CD4-positive, alpha-beta T cell treated with Interleukin-10 for 1 hour (primary cell): ENCODE data around the gene DTD1.
"Not testable (repeated sequence)": the region's sequence is repeated elsewhere in the genome, so short reads cannot be mapped to it uniquely, and the experiment has no call there.

ENCODE experiments used
- DNase-seq: peaks from one replicate; pipeline ENCODE4 v3.0.0-alpha.2; 2020

DTD1 gene

DNA sequence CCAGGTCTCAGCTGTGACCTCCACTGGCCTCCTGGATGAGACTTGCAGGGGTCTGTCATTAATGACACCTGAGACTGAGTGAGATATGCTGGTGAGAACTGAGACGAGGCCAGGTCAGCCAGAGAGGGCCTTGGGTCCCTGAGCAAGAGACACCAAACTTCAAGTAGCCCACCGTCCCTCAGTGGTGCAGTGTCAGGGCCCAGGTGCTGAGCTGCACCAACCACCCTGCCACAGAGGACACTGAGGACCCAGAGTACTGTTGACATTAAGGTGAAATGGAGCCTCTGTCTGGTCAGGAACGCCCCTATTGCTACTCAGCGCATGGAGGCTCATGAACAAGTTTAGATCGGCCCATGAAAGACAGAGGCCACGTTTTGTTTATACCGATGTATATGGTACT is 161.7 kb downstream of the DTD1 start:
- DNase-seq = no peak

DNA sequence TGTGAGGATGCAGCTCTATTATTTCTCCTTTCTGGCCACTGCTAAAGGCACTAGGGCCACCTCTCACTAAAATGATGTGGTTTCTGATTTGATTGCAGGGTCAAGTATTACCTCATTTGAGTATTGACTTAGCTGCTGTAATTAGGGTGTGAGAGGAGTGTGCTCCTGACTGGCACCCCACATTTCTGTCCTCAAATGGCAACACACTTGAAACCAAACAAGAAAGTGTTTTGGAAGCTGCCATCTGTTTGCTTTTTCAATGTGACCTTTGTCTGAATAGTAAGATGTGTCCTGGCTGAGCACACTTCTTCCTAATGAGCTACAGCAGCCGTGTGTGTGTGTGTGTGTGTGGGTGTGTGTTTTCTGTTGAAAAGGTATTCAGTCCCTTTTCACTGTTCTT is 162.9 kb downstream of the DTD1 start:
- no peak for DNase-seq

DNA sequence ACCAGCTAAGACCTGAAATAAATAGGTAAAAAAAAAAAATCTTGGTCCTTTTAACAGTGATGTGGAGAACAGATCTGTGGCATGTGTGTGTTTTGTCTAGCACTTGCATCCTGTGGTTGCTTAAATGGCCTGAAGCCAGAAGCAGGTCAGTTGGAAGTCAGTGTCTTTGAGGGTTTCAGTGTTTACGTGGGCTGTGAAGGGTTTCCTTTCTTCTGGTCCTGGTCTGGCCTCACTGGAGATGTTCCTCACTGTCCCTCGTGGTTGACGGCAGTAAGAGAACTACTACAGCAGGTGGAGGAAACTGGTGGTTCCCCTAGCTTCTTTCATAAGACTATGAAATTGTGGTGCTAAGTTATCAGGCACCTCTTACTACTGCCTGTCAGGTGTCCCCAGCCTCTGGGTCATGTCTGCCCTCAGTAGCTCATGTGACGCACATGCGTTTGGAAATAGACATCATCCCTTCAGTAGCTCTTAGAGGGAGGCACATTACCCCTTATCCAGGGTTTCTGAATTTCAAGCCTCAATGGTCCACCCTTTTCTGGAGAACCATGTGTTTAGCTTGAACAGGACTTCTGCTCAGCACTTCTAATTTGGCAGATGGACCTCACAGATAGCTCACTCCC is 166.3 kb downstream of the DTD1 start:
- no peak for DNase-seq

DNA sequence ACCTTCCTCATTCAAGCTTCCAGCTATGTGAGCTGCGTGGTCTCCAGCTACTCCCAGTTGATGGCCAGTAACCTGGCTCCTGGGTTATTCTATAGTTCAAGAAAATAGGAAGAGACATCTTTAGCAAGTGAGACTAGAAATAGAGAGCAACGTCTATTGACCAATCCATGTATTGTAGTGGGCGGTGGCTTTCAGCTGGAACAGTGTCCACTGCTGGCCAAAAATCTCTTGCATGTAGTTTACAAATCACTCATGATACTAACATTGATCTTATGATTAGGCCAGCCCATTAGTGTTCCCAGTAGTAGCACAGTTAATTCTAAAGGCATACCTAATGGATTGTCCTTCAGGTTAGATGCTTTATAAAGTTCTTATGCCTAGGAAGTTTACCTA is 166.8 kb downstream of the DTD1 start:
- no peak for DNase-seq

DNA sequence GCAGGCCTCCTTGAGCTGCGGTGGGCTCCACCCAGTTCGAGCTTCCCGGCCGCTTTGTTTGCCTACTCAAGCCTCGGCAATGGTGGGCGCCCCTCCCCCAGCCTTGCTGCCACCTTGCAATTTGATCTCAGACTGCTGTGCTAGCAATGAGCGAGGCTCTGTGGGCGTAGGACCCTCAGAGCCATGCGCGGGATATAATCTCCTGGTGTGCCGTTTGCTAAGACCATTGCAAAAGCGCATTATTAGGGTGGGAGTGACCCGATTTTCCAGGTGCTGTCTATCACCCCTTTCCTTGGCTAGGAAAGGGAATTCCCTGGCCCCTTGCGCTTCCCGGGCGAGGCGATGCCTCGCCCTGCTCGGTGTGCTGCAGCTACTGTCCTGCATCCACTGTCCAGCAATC is 173.0 kb downstream of the DTD1 start:
- DNase-seq = not testable (repeated sequence)

DNA sequence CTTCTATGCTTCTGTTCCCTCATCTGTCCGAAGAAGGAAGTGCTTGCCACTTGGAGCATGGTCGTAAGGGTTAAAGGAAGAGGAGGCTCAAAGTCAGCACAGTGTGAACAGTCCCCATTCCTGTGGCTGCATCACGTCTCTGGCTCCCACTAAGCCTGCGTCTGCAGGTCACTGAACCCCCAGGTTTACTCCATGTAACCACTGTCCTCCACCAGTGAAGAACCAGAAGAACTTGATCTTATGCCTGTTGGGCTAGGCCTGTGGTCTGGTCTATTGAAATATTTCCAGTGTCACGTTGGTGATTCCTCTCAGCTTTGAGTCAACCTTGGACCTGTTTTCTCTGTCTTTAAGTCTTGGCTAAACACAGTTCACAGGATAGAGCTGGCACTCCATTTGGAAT is 179.8 kb downstream of the DTD1 start:
- DNase-seq = no peak

DNA sequence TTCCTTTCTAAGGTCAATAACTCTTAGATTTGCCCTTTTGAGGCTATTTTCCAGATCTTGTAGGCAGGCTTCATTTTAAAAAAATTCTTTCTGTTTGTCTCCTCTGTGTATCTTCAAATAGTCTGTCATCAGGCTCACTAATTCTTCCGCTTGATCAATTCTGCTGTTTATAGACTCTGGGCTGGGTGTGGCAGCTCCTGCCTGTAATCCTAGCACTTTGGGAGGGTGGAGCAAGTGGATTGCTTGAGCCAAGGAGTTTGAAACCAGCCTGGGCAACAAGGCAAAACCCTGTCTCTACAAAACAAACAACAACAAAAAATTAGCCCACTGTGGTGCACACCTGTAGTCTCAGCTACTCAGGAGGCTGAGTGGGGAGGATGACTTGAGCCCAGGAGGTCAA is 185.7 kb downstream of the DTD1 start:
- DNase-seq = no peak

DNA sequence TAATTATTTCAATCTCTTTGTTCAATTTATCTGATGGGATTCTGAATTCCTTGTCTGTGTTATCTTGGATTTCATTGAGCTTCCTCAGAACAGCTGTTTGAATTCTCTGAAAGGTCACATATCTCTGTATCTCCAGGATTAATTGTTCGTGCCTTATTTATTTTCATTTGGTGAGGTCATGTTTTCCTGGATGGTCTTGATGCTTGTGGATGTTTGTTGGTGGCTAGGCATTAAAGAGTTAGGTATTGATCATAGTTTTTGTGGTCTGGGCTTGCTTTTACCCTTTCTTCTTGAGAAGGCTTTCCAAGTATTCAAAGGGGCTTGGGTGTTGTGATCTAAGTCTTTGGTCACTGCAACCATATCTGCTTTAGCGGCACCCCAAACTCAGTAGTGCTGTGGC is 186.4 kb downstream of the DTD1 start:
- DNase-seq = no peak

DNA sequence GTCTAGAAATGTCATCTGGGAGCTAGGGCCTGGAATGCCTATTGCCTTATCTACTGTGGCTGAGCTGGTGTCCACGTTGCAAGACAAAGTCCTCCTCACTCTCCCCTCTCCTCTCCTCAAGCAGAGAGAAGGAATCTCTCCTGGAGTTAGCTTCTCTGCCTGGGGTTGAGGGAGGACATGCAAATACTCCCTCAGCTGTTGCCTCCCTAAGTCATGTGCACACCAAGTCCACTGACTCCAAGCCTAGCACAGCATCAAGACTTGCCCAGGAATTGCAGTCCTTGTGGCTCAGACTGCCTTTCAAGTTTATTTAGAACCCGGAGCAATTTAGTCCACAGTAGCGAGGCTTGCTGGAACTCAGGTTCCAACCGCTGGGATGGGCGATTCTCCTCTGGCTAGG is 187.8 kb downstream of the DTD1 start:
- no peak for DNase-seq

DNA sequence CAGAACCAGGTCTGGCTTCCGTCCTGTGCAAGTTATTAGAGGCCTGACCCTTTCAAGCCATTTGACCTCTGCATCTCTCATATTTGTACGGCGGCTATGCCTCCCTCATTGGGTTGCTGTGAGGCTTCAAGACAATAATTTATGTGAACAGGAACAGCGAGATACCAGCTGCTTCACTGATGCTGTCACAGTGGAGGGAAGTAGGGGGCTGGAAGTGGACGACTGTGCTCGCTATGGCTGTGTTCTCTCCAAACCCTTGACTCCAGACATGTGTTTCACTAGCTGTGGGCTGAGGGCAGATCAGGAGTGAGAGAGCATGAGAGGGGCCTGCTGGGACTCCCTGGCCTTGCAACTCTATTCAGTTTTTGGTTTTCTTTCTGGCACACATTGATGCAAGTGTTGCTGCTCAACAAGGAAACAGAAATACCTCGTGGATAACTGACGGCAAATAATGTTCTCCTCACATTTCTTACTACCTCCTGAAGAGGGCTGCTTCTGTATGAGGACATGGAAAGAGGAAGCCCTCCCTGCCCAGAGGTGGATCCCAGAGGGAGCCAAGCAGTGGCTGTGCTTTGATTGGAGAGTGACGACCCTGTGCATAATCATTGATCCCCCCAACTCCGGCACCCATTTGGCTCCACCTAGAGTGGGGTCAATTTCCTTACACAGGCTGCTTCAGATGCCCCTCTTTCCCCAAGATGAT is 191.0 kb downstream of the DTD1 start:
- no peak for DNase-seq

DNA sequence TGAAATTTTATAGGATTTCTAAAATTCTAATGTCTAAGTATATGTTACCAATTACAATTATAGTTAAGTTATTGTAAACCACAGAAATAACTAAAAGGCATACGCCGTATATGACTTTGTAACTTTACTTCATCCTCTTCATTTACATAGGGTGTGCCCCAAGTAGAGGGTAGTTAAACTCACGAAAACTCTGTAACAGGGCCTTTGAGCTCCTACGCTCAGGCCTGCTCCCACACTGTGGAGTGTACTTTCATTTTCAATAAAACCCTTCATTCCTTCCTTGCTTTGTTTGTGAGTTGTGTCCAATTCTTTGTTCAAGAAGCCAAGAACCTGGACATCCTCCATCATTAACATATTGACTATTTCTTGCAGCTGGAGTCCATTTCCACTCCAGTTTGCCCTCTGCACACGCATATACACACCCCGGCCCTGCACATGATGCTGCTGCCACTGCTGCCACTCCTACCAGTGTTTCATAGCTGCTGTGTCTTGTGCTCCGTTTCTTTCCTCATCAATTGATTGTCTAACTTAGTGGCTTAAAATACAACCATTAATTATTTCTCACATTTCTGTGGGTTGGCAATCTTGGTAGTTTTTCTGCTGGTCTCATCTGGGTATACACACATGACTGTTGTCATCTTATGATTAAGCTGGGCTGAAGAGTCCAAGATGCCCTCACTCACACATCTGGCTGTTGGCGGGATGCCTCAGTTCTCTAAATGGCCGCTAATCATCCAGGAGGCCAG is 192.7 kb downstream of the DTD1 start:
- no peak for DNase-seq

DNA sequence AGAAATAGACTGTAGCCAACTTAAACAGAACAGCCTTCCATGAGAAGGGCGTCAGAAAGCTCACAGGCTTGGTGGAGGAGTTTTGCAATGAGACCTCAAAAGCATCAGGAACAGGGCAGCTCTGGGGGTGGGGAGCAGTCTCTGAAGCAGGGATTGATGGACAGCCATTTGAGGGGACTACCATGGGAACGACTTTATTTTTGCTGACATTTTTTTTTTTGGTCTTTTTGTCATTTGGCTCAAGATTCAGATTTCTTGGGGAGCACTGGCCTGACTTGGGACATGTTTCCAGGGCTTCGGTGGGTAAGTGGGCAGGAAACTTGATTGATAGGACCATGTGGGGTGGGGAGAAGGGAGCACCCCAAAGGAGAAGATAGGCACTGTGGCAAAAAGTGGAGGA is 193.7 kb downstream of the DTD1 start:
- no peak for DNase-seq

DNA sequence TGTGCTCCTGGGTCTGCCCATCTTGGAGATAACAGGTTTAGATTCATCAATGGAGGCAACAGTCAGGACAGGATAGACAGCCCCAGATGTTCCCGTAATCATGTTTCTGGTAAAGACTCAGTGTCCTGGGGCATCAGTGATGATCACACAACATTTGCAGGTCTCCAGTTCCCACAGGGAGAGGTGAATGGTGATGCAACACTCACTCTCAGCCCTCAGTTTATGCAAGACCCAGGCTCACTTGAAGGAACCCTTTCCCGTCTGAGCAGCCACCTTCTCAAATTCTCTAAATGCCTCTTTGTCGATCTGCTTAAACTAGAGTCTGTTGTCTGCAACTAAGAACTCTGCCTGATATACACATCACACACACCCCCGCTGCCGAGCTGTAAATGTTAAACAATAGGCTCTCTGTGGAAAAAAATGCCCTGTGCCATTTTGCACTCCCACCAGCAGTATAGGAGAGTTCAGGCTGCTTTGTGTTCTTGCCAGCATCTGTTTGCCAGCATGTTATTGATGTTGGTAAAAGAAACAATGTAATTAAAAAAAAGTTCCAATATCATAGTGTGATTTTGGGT is 195.6 kb downstream of the DTD1 start:
- no peak for DNase-seq

DNA sequence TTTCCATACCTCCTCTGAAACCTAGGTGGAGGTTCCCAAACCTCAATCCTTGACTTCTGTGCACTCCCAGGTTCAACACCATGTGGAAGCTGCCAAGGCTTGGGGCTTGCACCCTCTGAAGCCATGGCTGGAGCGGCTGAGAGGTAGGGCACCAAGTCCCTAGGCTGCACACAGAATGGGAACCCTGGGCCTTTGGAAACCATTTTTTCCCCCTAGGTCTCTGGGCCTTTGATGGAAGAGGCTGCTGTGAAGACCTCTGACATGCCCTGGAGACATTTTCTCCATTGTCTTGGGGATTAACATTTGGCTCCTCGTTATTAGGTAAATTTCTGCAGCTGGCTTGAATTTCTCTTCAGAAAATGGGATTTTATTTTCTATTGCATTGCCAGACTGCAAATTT is 199.2 kb downstream of the DTD1 start:
- DNase-seq = not testable (repeated sequence)

DNA sequence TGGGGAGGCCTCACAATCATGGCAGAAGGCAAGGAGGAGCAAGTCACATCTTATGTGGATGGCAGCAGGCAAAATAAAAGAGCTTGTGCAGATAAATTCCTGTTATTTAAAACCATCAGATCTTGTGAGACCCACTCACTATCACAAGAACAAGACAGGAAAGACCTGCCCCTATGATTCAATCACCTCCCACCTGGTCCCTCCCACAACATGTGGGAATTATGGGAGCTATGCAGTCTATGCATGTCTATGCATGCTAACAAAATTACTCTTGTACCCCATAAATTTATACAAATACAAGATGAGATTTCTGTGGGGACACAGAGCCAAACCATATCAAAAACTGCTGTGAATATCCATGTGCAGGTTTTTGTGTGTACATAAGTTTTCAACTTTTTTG is 200.2 kb downstream of the DTD1 start:
- DNase-seq = no peak

DNA sequence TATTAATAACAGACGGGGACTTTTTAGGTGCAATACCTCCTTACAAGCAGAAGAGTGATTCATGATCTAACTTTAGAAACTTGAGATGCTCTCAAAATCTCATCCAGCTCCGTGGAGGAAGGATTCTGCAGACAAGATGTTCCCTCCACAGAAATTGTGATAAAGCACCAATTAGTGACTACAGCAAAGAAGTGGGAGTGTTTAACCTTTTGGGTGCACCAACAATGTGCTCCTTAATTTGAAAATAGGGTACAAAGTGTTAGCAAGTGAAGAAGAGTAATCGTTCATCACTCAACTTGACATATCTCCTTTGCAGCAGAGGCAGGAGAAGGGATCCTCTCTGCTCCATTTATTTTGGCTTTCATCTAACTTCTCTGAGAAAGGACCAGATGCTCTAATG is 202.9 kb downstream of the DTD1 start:
- no peak for DNase-seq

DNA sequence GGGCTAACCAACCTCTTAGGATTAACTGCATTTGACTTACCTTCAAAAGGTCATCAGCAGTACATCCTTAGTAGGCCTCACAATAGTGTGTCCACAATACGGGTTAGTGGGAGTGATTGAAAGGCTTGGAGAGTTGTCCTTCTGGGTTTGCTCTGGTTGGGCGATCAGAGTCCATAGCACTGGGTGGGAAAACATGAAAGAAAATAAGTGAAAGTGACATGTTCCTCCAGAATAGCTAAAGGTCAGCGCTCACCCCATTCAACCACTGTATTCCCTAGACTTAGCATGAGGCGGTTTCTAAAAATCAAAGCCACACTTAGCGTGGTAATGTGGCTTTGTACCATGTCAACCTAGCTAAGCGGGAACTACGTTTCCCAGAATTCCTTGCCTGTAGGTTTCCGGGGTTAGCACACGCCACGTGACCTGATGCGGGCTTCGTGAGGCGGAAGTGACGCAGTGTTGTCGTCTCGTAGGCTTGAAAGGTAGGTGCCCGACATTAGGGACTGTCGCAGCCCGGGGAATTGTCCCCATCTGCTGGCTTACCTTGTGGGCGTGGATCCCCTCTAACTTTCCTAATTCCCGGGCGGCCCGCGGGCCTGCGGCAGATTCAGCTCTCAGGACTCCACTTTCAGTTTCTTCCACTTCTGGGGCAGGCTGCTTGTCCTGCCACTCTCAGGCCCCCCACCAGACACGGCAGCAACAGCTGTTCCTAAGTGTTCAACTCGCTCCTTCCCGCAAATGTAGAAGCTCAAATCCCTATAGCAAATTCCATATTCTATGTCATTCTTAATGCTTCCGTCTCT is 206.0 kb downstream of the DTD1 start:
- peak; percentile 92 for DNase-seq

DNA sequence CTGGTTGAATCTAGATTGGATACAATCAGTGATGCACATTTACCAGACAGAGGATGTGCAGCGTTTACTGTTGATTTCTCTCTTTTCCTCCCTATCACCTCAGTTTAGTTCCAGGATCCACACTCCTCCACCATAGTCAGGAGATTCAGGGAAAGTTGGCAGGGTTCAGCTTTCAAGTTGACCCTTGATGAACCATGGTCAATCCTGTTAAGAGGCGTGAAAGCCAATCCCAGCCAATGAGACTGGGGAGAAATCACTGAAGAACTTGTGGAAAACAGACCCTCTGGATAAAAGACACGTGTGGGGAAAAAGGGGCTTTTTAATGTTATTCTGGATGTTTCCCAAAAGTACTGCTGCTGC is 206.6 kb downstream of the DTD1 start:
- no peak for DNase-seq

DNA sequence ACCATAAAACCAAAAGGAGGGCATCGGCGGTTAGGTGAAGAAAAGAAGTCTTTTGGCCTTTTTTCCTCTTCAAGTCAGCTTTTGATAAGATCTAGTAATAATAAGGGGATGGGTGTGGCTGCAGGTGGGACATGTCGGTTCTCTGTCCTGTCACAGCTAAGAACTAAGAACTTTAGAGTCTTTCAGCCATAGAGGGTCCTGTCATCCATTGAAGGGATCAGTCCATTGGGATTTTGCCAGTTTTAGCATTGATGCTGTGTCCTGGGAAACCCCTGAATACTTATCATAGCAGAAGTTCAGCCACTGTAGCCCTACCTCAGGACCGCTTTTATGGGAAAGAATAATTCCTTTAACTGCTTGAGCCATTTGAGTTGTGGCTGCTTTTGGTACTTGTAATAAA is 207.5 kb downstream of the DTD1 start:
- no peak for DNase-seq

DNA sequence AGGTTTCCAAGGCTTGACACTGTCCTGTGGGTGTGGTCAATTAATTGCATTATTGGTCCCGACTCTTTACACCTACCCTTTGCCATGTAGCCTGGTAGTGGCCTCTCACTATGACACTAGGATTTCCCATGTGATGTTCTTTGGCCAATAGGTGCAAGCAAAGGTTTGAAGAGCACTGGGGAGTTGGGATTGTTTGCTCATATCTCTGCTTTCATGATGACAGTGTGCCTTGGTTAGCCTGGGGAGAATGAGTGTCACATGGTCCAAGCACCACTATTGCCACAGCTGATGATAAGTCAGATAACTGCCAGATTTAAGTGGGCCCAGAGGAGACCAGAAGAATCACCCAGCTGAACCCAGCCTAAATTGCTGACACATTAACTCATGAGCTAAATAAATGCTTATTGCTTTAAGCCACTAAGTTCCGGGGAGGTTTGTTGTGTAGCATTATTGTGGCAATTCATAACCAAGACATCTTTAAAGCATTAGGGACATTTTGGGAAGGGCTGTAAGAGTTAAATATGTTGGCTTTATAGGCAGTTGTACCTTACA is 208.5 kb downstream of the DTD1 start:
- no peak for DNase-seq

DNA sequence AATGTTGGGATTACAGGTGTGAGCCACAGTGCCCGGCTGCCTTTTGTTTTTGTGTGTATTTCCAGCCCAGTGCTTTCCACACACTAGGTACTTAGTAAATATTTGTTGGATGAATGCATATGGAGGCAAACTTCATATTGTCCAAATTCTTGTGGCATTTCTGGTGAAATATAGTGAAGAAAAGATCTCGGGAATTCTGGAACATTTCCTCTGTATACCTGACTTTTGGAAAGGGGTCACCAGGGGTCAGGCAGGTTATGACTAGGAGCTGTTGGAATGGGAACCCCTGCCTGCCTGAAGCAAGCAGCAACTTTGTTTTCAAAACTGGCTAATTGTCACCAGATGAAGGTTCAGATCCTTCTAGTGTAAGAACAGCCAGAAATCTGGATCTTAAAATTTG is 213.7 kb downstream of the DTD1 start:
- DNase-seq = no peak

DNA sequence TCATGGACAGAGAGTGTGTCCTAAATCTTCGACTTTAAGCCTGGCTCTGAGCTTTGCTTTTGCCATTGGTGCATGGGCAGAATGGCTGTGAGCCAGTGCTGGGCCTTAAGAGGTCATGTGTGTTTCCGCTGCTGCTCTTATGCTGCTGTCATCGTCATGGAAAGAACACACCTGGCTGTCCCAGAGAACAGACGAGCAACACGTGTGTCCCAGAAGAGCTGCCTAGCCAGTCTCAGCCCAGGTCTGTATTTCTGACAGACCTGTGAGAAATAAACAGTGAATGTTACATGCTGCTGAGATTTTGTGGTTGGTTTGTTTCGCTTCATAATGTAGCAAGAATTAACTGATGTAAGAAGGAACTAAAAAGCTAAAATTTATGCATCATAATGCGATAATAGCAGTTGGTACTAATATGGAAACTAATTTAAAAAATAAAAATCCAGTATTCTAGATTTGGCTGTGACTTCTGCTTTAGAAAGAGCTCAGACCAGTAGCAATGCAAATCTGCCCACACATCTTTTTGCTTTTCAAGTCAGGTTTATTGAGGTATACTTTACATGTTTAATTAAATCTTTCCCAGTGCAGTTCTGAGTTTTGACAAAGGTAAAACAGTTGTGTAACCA is 214.3 kb downstream of the DTD1 start:
- no peak for DNase-seq

DNA sequence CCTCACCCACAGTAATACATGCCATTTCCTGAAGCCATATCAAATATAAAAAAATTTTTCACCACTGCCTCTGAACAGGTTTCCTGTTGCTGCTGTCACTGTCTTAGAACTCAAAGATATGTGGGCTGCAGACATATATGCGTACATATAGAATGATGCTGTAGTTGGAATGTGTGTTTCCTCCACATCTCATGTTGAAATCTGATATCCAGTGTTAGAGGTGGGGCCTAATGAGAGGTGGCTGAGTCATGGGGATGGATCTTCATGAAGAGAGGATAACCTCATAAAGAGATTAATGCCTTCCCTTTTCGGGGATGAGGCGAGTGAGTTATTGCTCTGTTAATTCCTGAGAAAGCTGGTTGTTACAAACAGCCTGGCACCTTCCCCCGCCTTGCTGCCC is 218.0 kb downstream of the DTD1 start:
- no peak for DNase-seq
